Activated T-cell treated with anti-CD3 and anti-CD28 coated beads for 24 hours (primary cell): ENCODE data around the gene FLAD1.

ENCODE experiments used
- DNase-seq: peaks from one replicate; pipeline ENCODE4 v3.0.0-alpha.2; 2020; ENCODE audit warnings: low read depth

The FLAD1 gene

DNA sequence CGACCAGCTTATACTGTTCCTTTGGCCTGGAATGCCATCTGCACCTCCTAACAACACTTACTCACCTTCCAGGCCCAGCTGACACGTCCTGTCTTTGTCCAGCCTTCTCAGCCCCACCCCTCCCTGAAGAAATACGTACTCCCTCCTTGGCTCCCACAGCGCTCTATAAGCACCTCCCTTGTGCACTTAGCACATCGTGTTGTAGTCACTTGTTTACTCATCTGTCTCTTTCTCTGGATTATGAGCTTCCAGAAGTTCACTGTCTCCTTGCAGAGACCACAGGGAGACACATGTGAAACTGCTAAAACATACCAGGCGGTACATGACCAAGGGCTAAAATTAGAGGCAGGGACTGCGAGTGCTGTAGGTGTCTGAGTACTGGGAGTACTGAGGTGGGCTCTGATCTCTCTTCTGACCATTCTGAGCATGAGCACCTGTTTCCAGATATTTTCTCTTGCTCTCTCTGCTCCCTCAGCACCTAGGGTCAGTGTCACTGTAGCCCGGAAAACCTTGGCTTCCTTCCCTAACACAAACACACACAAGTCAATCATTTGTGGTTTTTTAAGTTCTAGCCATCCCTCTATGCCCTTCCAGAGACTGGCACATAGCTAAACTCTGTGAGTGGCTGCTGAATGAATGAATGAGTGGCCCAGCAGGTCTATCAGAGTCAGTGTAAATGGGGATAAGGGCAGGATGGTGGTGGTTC, 55.6 kb downstream of the FLAD1 start:
- DNase-seq = no peak

DNA sequence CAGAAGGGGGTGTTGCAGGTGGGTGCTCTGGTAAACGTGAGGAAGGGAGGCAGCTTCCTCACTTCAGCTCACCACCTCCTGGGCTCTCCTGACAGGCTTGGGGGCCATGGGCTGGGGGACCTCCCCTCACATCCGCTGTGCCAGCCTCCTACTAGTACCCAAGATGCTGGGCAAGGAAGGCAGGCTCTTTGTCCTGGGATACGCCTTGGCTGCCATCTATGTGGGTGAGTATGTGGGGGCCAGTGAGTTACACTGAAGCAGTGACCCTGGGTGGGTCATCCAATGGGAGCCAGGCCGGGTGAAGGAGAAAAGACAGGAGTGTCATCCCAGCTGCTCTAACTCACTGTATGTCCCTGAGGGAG, 56.1 kb downstream of the FLAD1 start:
- DNase-seq = no peak

GRCh38 chr1:155040358-155041093, 57.4 kb downstream of the FLAD1 start:
- no peak for DNase-seq
